ENCODE data around the gene APP. TPM values are rescaled to one million over a fixed set of nuclear protein-coding genes. Genes with fewer than 3 reads are reported as not detected.
A peak's percentile ranks its signal among the peaks of the same experiment; 100 is the strongest.

Gene APP
- total and polyA plus RNA-seq, 2 of the 13 experiments (the other 11 are each of a cell fraction or from before 2014, with no cell fraction given): 70.6 to 262 TPM

- WGBS (ENCODE audit: low lambda C conversion rate): 47% methylated on average over 6 of the region's 6 CpGs
- Histone ChIP-seq H3K27ac (ENCODE audit: extremely low read length, insufficient read depth, low read length) (no peak overlapping the region), H3K9ac (ENCODE audit: insufficient read depth, low read depth, low read length) (no peak overlapping the region), H3K79me2 (ENCODE audit: insufficient read depth, low read length) (peaks cover 31% of the 10 kb centered on the region), H2AFZ (ENCODE audit: low read length) (no peak overlapping the region), H3K4me2 (ENCODE audit: low read depth, low read length) (no peak overlapping the region), H4K20me1 (ENCODE audit: insufficient read depth, low read length) (peaks cover 3% of the 10 kb centered on the region), H3K27me3 (ENCODE audit: control insufficient read depth in 1 of 2, insufficient read depth in 2 of 2, low read length in 2 of 2) (no peaks in the 10 kb centered on the region), H3K9me3 (ENCODE audit: low read length) (no peaks in the 10 kb centered on the region), H3K4me1 (ENCODE audit: insufficient read depth, low read length) (peaks cover 29% of the 10 kb centered on the region), H3K4me3 (replicated peaks in 1 of 3; ENCODE audit: insufficient read depth in 1 of 3, low read depth in 2 of 3, low read length in 3 of 3) (no peak overlapping the region), H3K36me3 (replicated peaks in 1 of 2; ENCODE audit: control insufficient read depth in 1 of 2, insufficient read depth in 2 of 2, low read length in 2 of 2) (no peaks in the 10 kb centered on the region)
- ChIA-PET POLR2A (interaction anchor here (1.2 kb wide), 1 partner anchor 29 kb away, joined by 3 read pairs; no protein-coding TSS in a partner anchor), CTCF (ENCODE audit: low intra/inter-chr PET ratio, low total read pairs) (no interaction called here)
- intact Hi-C loops (cut with micrococcal nuclease; ENCODE audit: unreplicated experiment) (no loop called here), in situ Hi-C loops (cut with HindIII; ENCODE audit: extremely low pct_ligation_motif_present, low pct_unique_long_range_greater_than_20kb) (no loop called here)
- FAIRE-seq: no peak
- peak; percentile 77 for ATAC-seq
- DNase-seq (ENCODE audit: low spot score): peak; percentile 50
- no TSS peak for BruUV-seq (replicated peaks)
- TF ChIP-seq ZFP36 (IDR thresholded peaks at IDR 0.05; ENCODE audit: borderline replicate concordance, low read depth, low read length, partially characterized antibody): no peak
- TF ChIP-seq, protein P1, sequence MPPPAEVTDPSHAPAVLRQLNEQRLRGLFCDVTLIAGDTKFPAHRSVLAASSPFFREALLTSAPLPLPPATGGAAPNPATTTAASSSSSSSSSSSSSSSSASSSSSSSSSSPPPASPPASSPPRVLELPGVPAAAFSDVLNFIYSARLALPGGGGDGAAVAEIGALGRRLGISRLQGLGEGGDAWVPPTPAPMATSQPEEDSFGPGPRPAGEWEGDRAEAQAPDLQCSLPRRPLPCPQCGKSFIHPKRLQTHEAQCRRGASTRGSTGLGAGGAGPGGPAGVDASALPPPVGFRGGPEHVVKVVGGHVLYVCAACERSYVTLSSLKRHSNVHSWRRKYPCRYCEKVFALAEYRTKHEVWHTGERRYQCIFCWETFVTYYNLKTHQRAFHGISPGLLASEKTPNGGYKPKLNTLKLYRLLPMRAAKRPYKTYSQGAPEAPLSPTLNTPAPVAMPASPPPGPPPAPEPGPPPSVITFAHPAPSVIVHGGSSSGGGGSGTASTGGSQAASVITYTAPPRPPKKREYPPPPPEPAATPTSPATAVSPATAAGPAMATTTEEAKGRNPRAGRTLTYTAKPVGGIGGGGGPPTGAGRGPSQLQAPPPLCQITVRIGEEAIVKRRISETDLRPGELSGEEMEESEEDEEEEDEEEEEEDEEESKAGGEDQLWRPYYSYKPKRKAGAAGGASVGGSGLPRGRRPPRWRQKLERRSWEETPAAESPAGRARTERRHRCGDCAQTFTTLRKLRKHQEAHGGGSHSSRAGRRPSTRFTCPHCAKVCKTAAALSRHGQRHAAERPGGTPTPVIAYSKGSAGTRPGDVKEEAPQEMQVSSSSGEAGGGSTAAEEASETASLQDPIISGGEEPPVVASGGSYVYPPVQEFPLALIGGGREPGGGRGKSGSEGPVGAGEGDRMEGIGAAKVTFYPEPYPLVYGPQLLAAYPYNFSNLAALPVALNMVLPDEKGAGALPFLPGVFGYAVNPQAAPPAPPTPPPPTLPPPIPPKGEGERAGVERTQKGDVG (CRISPR knock-in tag; IDR thresholded peaks at IDR 0.05; ENCODE audit: borderline replicate concordance): no peak
- no peak for TF ChIP-seq JUNB (CRISPR knock-in tag; IDR thresholded peaks at IDR 0.05; ENCODE audit: borderline replicate concordance)
- TF ChIP-seq XRCC5 (optimal IDR thresholded peaks at IDR 0.05; ENCODE audit: low read length): no peak
- no peak for TF ChIP-seq ZNF652 (CRISPR knock-in tag; IDR thresholded peaks at IDR 0.05; ENCODE audit: borderline replicate concordance, low read depth)
- TF ChIP-seq, protein P2, sequence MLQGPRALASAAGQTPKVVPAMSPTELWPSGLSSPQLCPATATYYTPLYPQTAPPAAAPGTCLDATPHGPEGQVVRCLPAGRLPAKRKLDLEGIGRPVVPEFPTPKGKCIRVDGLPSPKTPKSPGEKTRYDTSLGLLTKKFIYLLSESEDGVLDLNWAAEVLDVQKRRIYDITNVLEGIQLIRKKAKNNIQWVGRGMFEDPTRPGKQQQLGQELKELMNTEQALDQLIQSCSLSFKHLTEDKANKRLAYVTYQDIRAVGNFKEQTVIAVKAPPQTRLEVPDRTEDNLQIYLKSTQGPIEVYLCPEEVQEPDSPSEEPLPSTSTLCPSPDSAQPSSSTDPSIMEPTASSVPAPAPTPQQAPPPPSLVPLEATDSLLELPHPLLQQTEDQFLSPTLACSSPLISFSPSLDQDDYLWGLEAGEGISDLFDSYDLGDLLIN (CRISPR knock-in tag; IDR thresholded peaks at IDR 0.05; ENCODE audit: borderline replicate concordance): no peak
- no peak for TF ChIP-seq ONECUT2 (CRISPR knock-in tag; IDR thresholded peaks at IDR 0.05)
- no peak for TF ChIP-seq ARHGAP35 (CRISPR knock-in tag; IDR thresholded peaks at IDR 0.05; ENCODE audit: borderline replicate concordance)
- no peak for TF ChIP-seq ZBTB14 (CRISPR knock-in tag; IDR thresholded peaks at IDR 0.05)
- TF ChIP-seq TP53 (CRISPR knock-in tag; conservative IDR thresholded peaks at IDR 0.05): no peak
- no peak for TF ChIP-seq MXD4 (CRISPR knock-in tag; IDR thresholded peaks at IDR 0.05)
- TF ChIP-seq ZNF549 (CRISPR knock-in tag; IDR thresholded peaks at IDR 0.05): no peak
- TF ChIP-seq, protein P3, sequence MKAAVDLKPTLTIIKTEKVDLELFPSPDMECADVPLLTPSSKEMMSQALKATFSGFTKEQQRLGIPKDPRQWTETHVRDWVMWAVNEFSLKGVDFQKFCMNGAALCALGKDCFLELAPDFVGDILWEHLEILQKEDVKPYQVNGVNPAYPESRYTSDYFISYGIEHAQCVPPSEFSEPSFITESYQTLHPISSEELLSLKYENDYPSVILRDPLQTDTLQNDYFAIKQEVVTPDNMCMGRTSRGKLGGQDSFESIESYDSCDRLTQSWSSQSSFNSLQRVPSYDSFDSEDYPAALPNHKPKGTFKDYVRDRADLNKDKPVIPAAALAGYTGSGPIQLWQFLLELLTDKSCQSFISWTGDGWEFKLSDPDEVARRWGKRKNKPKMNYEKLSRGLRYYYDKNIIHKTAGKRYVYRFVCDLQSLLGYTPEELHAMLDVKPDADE (CRISPR knock-in tag; IDR thresholded peaks at IDR 0.05): no peak
- no peak for TF ChIP-seq MEF2D (CRISPR knock-in tag; IDR thresholded peaks at IDR 0.05)
- peak; percentile 30; the same call in 1 of the 2 replicates for TF ChIP-seq RXRA (CRISPR knock-in tag; IDR thresholded peaks at IDR 0.05)
- no peak for TF ChIP-seq ZNF629 (CRISPR knock-in tag; conservative IDR thresholded peaks at IDR 0.05)
- peak; percentile 73 for TF ChIP-seq ZNF644 (CRISPR knock-in tag; IDR thresholded peaks at IDR 0.05; ENCODE audit: low read depth)
Observed at GRCh38 chr21:26140164-26140579, 30.4 kb downstream of the APP start.

Measured in HepG2 (cell line).